Measurements from ENCODE around the gene SALL4.
"Not testable (repeated sequence)": the region's sequence is repeated elsewhere in the genome, so short reads cannot be mapped to it uniquely, and the experiment has no call there.

The SALL4 gene

GRCh38 chr20:51765381-51765780 is 36.9 kb downstream of the SALL4 start:
- not testable (repeated sequence) for DNase-seq (ENCODE audit: low read depth)

- DNase-seq (ENCODE audit: low read depth): no peak
Measured at GRCh38 chr20:51763965-51764602, 38.2 kb downstream of the SALL4 start.

GRCh38 chr20:51760905-51761546 is 41.3 kb downstream of the SALL4 start:
- no peak for DNase-seq (ENCODE audit: low read depth)

- DNase-seq (ENCODE audit: low read depth): no peak
Measured at GRCh38 chr20:51759769-51760510, 42.4 kb downstream of the SALL4 start.

- DNase-seq (ENCODE audit: low read depth): no peak
Measured at GRCh38 chr20:51758978-51759544, 43.3 kb downstream of the SALL4 start.

GRCh38 chr20:51757226-51757625 is 45.1 kb downstream of the SALL4 start:
- no peak for DNase-seq (ENCODE audit: low read depth)

GRCh38 chr20:51756653-51757052 is 45.7 kb downstream of the SALL4 start:
- no peak for DNase-seq (ENCODE audit: low read depth)

GRCh38 chr20:51753220-51753619 is 49.1 kb downstream of the SALL4 start:
- DNase-seq (ENCODE audit: low read depth): not testable (repeated sequence)

- DNase-seq (ENCODE audit: low read depth): no peak
Measured at GRCh38 chr20:51752343-51752951, 49.9 kb downstream of the SALL4 start.

GRCh38 chr20:51750770-51751388 is 51.4 kb downstream of the SALL4 start:
- DNase-seq (ENCODE audit: low read depth): no peak

- no peak for DNase-seq (ENCODE audit: low read depth)
Measured at GRCh38 chr20:51750037-51750769, 52.1 kb downstream of the SALL4 start.

GRCh38 chr20:51749674-51750036 is 52.7 kb downstream of the SALL4 start:
- DNase-seq (ENCODE audit: low read depth): no peak

GRCh38 chr20:51747182-51747911 is 55.0 kb downstream of the SALL4 start:
- DNase-seq (ENCODE audit: low read depth): no peak

- DNase-seq (ENCODE audit: low read depth): no peak
Measured at GRCh38 chr20:51745804-51746203, 56.5 kb downstream of the SALL4 start.

GRCh38 chr20:51740838-51741237 is 61.5 kb downstream of the SALL4 start:
- no peak for DNase-seq (ENCODE audit: low read depth)

GRCh38 chr20:51740308-51740707 is 62.0 kb downstream of the SALL4 start:
- not testable (repeated sequence) for DNase-seq (ENCODE audit: low read depth)

- DNase-seq (ENCODE audit: low read depth): no peak
Measured at GRCh38 chr20:51739722-51740249, 62.5 kb downstream of the SALL4 start.

GRCh38 chr20:51738877-51739447 is 63.4 kb downstream of the SALL4 start:
- no peak for DNase-seq (ENCODE audit: low read depth)

- not testable (repeated sequence) for DNase-seq (ENCODE audit: low read depth)
Measured at GRCh38 chr20:51738261-51738660, 64.1 kb downstream of the SALL4 start.

- DNase-seq (ENCODE audit: low read depth): no peak
Measured at GRCh38 chr20:51736947-51737346, 65.4 kb downstream of the SALL4 start.
